ENCODE measurements around the gene NT5C2.
"Not testable (repeated sequence)": the region's sequence is repeated elsewhere in the genome, so short reads cannot be mapped to it uniquely, and the experiment has no call there.

NT5C2 gene

DNA sequence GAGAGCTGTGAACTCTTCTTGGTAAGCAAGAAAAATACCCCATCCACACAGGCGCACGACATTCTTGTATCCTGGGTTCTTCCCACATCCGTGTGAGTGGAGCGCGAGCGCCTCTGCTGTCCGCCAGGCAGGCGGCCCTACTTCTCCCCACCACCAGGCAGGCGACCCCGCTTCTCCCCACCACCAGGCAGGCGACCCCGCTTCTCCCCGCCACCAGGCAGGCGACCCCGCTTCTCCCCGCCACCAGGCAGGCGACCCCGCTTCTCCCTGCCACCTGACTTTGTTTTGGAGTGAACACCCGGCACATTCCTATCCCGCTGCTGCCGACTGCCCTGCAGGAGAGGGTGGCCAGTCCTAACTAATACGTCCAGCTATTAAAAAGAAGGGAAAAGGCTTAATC, 120.8 kb downstream of the NT5C2 start:
- Histone ChIP-seq H3K27ac (ENCODE audit: low read depth, low read length) (no peak overlapping the region), H3K4me3 (ENCODE audit: low read length) (no peak overlapping the region), H3K36me3 (ENCODE audit: control insufficient read depth, insufficient read depth, low read length) (peaks cover 2% of the 10 kb centered on the region), H3K9ac (ENCODE audit: low read length) (no peak overlapping the region), H3K27me3 (ENCODE audit: control insufficient read depth, insufficient read depth, low read length) (no peaks in the 10 kb centered on the region), H3K4me1 (ENCODE audit: control insufficient read depth, insufficient read depth, low read length) (no peaks in the 10 kb centered on the region)

- Histone ChIP-seq H3K27ac (ENCODE audit: low read depth, low read length) (no peak overlapping the region), H3K9ac (ENCODE audit: low read length) (no peak overlapping the region), H3K4me3 (ENCODE audit: low read length) (no peak overlapping the region), H3K27me3 (ENCODE audit: control insufficient read depth, insufficient read depth, low read length) (no peaks in the 10 kb centered on the region), H3K36me3 (ENCODE audit: control insufficient read depth, insufficient read depth, low read length) (peaks cover 4% of the 10 kb centered on the region), H3K4me1 (ENCODE audit: control insufficient read depth, insufficient read depth, low read length) (no peaks in the 10 kb centered on the region)
Observed at GRCh38 chr10:103069453-103070331, 123.4 kb downstream of the NT5C2 start.

DNA sequence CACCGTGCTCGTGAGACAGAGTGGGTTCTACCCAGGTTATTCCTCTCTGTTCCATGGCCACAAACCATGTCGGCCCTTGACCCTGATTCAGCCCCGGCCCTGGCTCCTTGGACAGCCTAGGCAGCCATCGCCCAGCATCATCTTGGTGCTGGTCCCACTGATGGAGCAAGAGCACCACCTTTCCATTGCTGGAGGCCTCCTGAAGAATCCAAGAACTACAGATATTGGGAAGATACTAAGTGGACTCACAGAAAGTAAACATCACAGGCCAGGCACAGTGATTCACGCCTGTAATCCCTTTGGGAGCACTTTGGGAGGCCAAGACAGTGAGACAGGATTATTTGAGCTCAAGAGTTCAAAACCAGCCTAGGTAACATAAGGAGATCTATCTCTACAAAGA, 125.1 kb downstream of the NT5C2 start:
- Histone ChIP-seq H3K27ac (ENCODE audit: low read depth, low read length) (no peak overlapping the region), H3K36me3 (ENCODE audit: control insufficient read depth, insufficient read depth, low read length) (peaks cover 4% of the 10 kb centered on the region), H3K9ac (ENCODE audit: low read length) (no peak overlapping the region)

DNA sequence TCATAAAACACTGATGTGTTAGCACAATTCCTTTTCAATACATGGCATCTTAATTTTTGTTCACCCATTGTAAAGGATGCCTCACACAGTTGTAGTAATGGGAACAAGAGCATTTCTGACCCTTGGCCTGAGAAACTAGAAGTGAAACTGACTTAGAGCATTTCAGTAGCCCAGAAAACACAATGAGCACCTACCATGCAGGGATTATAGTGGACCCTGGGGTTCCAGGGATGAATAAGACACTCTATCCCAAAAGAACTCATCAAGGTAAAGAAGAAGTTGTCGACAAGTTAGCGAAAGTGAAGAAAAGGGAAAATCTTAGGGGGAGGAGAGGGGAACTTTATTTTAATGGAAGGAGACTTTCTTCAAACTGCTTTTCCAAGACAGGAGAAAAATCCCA, 125.6 kb downstream of the NT5C2 start:
- Histone ChIP-seq H3K4me3 (ENCODE audit: low read length) (no peak overlapping the region), H3K36me3 (ENCODE audit: control insufficient read depth, insufficient read depth, low read length) (peaks cover 4% of the 10 kb centered on the region), H3K9ac (ENCODE audit: low read length) (no peak overlapping the region), H3K27ac (ENCODE audit: low read depth, low read length) (no peak overlapping the region), H3K27me3 (ENCODE audit: control insufficient read depth, insufficient read depth, low read length) (no peaks in the 10 kb centered on the region), H3K4me1 (ENCODE audit: control insufficient read depth, insufficient read depth, low read length) (no peaks in the 10 kb centered on the region)

More for the DNA sequence above, 125.1 kb downstream of the NT5C2 start:
- no peaks in the 10 kb centered on the region for H3K4me1 ChIP-seq (ENCODE audit: control insufficient read depth, insufficient read depth, low read length)
- no peaks in the 10 kb centered on the region for H3K27me3 ChIP-seq (ENCODE audit: control insufficient read depth, insufficient read depth, low read length)
- H3K4me3 ChIP-seq (ENCODE audit: low read length): no peak overlapping the region

DNA sequence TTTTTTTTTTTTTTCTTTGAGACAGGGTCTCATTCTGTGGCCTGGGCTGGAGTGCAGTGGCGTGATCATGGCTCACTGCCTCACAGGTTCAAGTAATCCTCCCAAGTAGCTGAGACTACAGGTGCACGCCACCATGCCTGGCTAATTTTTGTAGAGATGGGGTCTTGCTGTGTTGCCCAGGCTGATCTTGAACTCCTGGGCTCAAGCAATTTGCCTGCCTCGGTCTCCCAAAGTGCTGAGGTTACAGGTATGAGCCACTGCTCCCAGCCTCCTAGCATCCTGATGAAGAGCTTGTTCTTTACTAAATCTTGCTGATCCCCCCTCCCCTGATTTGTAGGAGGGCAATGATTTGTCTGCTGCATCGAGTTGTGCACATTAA, 126.0 kb downstream of the NT5C2 start:
- not testable (repeated sequence) for H3K27ac ChIP-seq (ENCODE audit: low read depth, low read length)

DNA sequence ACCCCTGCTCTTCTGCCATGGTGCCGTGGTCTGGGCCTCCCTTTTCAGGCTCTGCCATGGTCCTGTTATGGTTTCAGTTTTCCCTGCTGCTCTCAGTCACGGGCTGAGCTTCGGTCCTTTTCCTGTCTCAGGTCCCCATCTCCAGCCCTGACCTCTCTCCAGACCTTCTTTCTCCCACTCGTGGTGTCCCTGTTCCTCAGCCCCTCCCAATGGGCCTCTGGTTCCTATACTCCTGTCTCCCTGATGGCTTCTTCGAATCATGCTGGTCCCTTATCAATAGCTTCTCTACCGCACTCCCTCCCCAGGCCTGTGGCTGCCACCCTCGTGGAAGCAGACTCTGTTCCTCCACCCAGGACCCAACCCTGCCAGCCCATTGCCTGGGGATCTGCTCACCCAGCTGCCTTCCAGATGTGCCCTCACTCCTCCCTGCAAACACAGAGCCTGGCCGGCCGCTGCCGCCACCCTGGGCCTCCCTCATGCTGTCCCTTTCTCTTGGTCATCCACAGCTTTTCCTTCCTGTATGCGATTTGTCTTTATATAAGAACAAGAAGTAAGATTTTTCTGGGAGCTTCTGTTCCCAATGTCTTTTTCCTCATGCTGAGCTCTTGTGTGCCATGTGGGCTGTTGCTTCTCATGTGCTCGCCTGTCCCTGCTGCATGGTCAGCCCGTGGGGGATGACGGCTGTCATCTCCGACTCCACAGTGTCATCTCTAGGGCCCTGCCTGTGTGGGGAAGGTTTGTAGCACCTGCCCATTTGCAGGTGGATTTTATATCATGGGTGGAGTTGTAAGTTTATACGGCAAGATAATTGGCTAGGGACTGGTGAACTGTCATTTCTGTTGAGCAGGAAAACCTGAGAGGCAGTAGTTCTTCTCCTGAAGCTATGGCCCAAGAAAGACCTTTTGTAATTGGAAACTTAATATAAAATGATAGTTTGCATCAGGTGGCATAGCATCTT, 126.7 kb downstream of the NT5C2 start:
- Histone ChIP-seq H3K36me3 (ENCODE audit: control insufficient read depth, insufficient read depth, low read length) (peaks cover 4% of the 10 kb centered on the region), H3K9ac (ENCODE audit: low read length) (no peak overlapping the region), H3K27ac (ENCODE audit: low read depth, low read length) (no peak overlapping the region), H3K27me3 (ENCODE audit: control insufficient read depth, insufficient read depth, low read length) (no peaks in the 10 kb centered on the region), H3K4me1 (ENCODE audit: control insufficient read depth, insufficient read depth, low read length) (no peaks in the 10 kb centered on the region), H3K4me3 (ENCODE audit: low read length) (no peak overlapping the region)

More for the DNA sequence above, 126.0 kb downstream of the NT5C2 start:
- H3K9ac ChIP-seq (ENCODE audit: low read length); H3K4me1 ChIP-seq (ENCODE audit: control insufficient read depth, insufficient read depth, low read length); H3K27me3 ChIP-seq (ENCODE audit: control insufficient read depth, insufficient read depth, low read length); H3K36me3 ChIP-seq (ENCODE audit: control insufficient read depth, insufficient read depth, low read length); H3K4me3 ChIP-seq (ENCODE audit: low read length): not testable (repeated sequence)

DNA sequence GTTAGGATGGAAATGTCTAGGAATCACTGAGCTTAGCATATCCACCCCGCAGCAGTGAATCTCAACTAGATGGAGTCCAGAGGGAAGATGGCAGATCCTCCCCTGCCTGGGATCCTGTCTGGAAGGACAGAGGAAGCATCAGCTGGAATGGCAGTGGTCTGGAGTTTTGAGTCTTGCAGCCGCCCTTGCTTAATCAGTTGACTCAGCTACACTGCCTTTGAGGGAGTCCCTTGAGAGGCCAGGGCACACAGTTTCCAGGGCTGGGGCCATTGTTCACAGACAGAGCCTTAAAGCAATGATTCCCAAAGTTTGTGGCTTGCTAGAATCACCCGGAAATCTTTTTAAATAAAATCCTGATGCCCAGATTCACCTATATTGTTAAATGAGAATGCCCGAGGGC, 128.1 kb downstream of the NT5C2 start:
- H3K27ac ChIP-seq (ENCODE audit: low read depth, low read length): no peak overlapping the region
- H3K4me3 ChIP-seq (ENCODE audit: low read length): no peak overlapping the region
- peaks cover 4% of the 10 kb centered on the region for H3K36me3 ChIP-seq (ENCODE audit: control insufficient read depth, insufficient read depth, low read length)
- H3K9ac ChIP-seq (ENCODE audit: low read length): no peak overlapping the region
- H3K27me3 ChIP-seq (ENCODE audit: control insufficient read depth, insufficient read depth, low read length): no peaks in the 10 kb centered on the region
- no peaks in the 10 kb centered on the region for H3K4me1 ChIP-seq (ENCODE audit: control insufficient read depth, insufficient read depth, low read length)

- H3K9ac ChIP-seq (ENCODE audit: low read length): no peak overlapping the region
- H3K27me3 ChIP-seq (ENCODE audit: control insufficient read depth, insufficient read depth, low read length): no peaks in the 10 kb centered on the region
- no peaks in the 10 kb centered on the region for H3K4me1 ChIP-seq (ENCODE audit: control insufficient read depth, insufficient read depth, low read length)
- H3K27ac ChIP-seq (ENCODE audit: low read depth, low read length): no peak overlapping the region
- H3K4me3 ChIP-seq (ENCODE audit: low read length): no peak overlapping the region
- peaks cover 4% of the 10 kb centered on the region for H3K36me3 ChIP-seq (ENCODE audit: control insufficient read depth, insufficient read depth, low read length)
Observed at GRCh38 chr10:103062854-103063590, 130.1 kb downstream of the NT5C2 start.

DNA sequence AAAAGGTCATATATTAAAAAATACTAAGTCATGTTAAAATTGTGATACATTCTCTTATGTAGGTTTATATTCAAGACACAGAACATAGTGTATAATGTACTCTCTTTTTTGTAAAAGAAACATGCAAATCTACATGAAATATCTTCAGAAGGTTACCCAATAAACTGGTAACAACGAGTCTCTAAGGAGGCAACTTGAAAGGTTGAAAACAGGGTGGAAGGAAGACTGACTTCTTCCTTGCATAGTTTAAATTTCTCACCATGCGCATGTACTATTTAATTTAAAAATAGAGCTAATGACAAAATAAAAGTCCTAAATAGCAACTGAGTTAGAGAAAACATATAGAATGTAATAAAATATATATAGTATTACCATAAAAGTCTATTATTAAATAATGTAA, 132.5 kb downstream of the NT5C2 start:
- H3K4me3 ChIP-seq (ENCODE audit: low read length): no peak overlapping the region
- H3K27ac ChIP-seq (ENCODE audit: low read depth, low read length): no peak overlapping the region
- H3K27me3 ChIP-seq (ENCODE audit: control insufficient read depth, insufficient read depth, low read length): no peaks in the 10 kb centered on the region
- peaks cover 2% of the 10 kb centered on the region for H3K36me3 ChIP-seq (ENCODE audit: control insufficient read depth, insufficient read depth, low read length)
- no peak overlapping the region for H3K9ac ChIP-seq (ENCODE audit: low read length)
- H3K4me1 ChIP-seq (ENCODE audit: control insufficient read depth, insufficient read depth, low read length): no peaks in the 10 kb centered on the region

GRCh38 chr10:103058034-103058433, 135.0 kb downstream of the NT5C2 start:
- Histone ChIP-seq H3K27ac (ENCODE audit: low read depth, low read length) (no peak overlapping the region), H3K4me3 (ENCODE audit: low read length) (no peak overlapping the region), H3K27me3 (ENCODE audit: control insufficient read depth, insufficient read depth, low read length) (no peaks in the 10 kb centered on the region), H3K36me3 (ENCODE audit: control insufficient read depth, insufficient read depth, low read length) (no peaks in the 10 kb centered on the region), H3K4me1 (ENCODE audit: control insufficient read depth, insufficient read depth, low read length) (peaks cover 2% of the 10 kb centered on the region), H3K9ac (ENCODE audit: low read length) (no peak overlapping the region)

DNA sequence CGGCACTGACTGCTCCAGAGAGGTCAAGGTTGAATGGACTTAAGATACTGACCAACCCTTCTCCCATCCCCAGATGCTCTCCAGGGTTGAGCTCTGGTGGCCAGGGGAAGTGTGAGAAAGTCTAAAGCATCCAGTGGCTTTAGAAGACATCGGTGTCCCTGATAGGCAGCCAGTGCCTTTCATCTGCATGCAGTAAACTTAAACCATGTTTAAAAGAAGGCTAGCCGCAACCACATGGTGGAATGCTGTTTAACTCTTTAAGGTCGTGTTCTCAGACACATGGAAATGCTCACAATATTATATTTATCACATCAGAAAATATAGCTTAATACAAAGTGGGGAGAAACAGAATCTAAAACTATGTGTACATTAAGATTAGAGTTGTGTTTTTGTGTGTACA, 138.0 kb downstream of the NT5C2 start:
- H3K9ac ChIP-seq (ENCODE audit: low read length): no peak overlapping the region
- no peaks in the 10 kb centered on the region for H3K36me3 ChIP-seq (ENCODE audit: control insufficient read depth, insufficient read depth, low read length)
- no peak overlapping the region for H3K27ac ChIP-seq (ENCODE audit: low read depth, low read length)
- peaks cover 2% of the 10 kb centered on the region for H3K4me1 ChIP-seq (ENCODE audit: control insufficient read depth, insufficient read depth, low read length)
- no peaks in the 10 kb centered on the region for H3K27me3 ChIP-seq (ENCODE audit: control insufficient read depth, insufficient read depth, low read length)
- no peak overlapping the region for H3K4me3 ChIP-seq (ENCODE audit: low read length)

GRCh38 chr10:103054621-103055020, 138.5 kb downstream of the NT5C2 start:
- H3K9ac ChIP-seq (ENCODE audit: low read length): no peak overlapping the region
- H3K4me3 ChIP-seq (ENCODE audit: low read length): peak overlapping the region; percentile 40
- peaks cover 2% of the 10 kb centered on the region for H3K4me1 ChIP-seq (ENCODE audit: control insufficient read depth, insufficient read depth, low read length)
- no peaks in the 10 kb centered on the region for H3K36me3 ChIP-seq (ENCODE audit: control insufficient read depth, insufficient read depth, low read length)
- H3K27ac ChIP-seq (ENCODE audit: low read depth, low read length): no peak overlapping the region
- no peaks in the 10 kb centered on the region for H3K27me3 ChIP-seq (ENCODE audit: control insufficient read depth, insufficient read depth, low read length)

All from rectal smooth muscle tissue (tissue), 1 donor.